ENCODE measurements around the gene TOMT.
"Not testable (repeated sequence)": the region's sequence is repeated elsewhere in the genome, so short reads cannot be mapped to it uniquely, and the experiment has no call there.

TOMT gene

GRCh38 chr11:72129381-72129780, 23.7 kb downstream of the TOMT start:
- DNase-seq: no peak

DNA sequence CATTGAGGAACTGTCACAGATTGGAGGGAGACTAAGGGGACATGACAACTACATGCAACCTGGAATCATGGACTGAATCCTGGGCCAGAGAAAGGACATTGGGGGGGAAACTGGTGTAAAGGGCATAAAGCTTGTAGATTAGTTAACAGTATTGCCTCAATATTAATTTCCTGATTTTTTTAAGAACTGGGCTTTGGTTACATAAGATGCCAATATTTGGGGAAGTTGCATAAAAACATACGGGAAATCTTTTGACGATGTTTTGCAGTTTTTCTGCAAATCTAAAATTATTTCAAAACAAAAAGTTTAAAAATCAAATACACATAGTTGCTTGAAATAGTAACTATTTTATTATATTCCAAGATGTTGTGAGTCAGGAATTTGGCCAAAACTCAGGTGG, 26.9 kb downstream of the TOMT start:
- no peak for DNase-seq

GRCh38 chr11:72135473-72135872, 29.7 kb downstream of the TOMT start, which contains the start of gene FOLR3:
TSS of gene FOLR3 (plus strand) at chr11:72135725. CDS start at chr11:72135953, 228 bp downstream.
- DNase-seq: not testable (repeated sequence)

GRCh38 chr11:72135891-72136683, 30.4 kb downstream of the TOMT start:
- no peak for DNase-seq

DNA sequence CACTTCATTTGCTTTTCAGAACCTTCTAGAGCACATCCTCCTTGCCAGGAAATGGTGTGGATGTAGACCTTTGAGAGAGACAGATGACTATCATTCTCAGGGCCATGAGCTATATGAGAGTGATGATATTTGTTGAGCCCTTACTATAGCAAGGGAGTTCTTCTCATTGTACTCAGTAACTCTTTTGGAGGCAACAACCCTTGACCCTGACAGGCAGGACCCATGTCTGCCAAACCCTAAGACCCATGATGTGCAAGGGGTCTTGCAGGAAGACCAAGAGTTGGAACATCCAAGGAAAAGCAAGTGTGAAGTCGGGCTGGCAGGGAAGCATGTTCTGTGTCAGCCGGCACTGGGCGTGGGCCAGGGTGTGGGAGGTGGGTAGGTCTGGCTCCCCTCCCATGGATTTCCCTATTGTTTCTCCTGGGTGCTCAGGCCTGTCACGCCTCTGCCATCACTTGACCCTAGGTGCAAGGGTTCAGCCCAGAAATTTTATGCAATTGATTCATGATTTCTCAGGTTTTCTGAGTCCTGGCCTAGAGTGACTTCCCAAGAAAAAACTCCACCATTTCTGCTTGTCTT, 31.0 kb downstream of the TOMT start:
- no peak for DNase-seq

- no peak for DNase-seq
Measured at GRCh38 chr11:72138821-72139390, 33.2 kb downstream of the TOMT start.

- no peak for DNase-seq
Measured at GRCh38 chr11:72139500-72139899, 33.8 kb downstream of the TOMT start.

- DNase-seq: no peak
Measured at GRCh38 chr11:72140661-72141060, 34.9 kb downstream of the TOMT start.

DNA sequence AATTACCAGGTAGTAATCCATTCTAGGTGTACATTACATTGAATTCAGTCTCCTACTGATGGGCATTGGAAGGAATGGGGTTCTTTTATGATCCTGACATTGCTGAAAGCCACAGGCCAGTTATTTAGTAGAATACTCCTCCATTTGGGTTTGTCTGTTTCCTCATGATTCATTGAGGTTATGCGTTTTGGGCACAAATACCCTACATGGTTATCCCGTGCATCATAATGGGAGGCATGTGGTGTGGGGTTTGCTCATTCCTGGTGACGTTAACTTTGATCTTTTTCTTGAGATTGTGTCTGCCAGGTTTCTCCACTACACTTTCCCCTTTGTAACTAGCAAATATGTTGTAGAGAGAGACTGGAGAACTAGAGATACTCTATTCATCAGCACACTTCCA, 35.3 kb downstream of the TOMT start:
- no peak for DNase-seq

- not testable (repeated sequence) for DNase-seq
Measured at GRCh38 chr11:72142086-72142485, 36.4 kb downstream of the TOMT start.

DNA sequence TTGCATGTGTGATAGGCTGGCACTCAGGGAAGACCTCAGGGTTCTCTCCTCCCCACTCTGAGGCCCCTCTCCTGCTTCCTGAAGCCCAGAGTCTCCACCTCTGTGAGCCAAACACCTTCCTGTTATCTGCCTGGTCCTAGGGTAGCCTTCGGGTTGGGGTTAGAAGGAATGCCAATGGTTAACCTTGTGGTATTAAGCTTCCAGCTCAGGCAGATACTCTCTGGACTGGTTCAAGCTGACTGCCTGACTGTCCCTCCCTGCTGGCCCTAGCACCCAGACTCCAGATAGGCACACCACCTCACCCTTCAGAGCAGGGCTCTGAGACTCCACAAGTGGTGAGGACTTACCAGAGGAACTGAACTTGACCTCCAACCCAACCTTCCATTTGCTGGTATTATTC, 36.8 kb downstream of the TOMT start:
- DNase-seq: not testable (repeated sequence)

DNA sequence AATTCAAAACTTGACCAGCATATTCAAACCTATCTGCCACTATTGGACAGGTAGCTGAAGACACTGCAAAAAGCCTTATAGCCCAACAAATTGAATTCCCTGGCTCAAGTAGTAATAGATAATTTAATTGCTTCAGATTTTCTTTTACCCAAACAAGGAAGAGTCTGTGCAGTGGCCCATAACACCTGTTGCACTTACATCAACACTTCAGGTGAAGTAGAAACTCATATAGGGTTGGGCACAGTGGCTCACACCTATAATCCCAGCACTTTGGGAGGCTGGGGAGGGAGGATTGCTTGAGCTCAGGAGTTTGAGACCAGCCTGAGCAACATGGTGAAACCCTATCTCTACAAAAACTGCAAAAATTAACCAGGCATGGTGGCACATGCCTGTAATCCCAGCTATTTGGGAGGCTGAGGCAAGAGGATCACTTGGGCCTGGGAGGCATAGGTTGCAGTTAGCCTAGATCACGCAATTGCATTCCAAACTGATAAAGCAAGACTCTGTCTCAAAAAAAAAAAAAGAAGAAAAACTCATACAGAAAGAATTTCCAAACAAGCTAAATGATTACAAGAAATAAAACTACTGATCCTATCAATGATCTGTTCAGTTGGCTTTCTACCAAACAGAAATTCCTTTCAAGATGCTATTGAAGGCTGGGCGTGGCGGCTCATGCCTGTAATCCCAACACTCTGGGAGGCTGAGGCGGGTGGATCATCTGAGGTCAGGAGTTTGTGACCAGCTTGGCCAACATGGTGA, 39.3 kb downstream of the TOMT start:
- no peak for DNase-seq

GRCh38 chr11:72146625-72147024, 40.9 kb downstream of the TOMT start:
- no peak for DNase-seq

DNA sequence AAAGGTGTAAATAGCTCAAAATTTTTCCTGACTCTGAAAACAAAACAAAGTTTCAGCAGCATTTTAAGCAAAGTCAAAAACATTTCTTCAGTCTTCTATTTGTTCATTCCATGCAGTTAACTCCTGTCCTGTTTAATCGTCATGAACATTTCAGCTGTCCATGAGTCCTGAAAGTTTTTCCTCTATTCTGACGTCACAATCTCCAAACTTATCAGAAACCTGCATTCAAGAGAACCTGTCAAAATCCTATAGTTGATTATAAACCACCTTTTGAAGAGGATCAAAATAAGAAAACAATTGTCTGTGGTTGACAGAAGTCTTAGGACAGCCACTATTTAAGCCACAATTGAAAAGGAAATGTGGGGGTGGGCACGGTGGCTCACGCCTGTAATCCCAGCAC, 45.2 kb downstream of the TOMT start:
- DNase-seq: no peak

- DNase-seq: not testable (repeated sequence)
Measured at GRCh38 chr11:72153874-72154273, 48.1 kb downstream of the TOMT start.

- no peak for DNase-seq
Measured at GRCh38 chr11:72154816-72155215, 49.1 kb downstream of the TOMT start.

DNA sequence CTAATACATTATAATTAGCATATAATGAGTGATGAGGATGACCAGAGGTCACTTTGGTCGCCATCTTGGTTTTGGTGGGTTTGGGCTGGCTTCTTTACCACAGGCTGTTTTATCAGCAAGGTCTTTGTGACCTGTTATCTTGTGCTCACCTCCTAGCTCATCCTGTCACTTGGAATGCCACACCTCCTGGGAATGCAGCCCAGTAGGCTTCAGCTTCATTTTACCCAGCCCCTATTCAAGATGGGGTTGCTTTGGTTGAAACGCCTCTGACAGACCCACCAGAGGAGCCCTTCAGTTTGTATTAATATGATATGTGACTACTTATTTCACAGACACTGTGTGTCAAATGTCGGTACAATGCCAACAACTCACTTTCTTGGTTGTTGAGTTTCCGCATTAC, 50.0 kb downstream of the TOMT start:
- no peak for DNase-seq

GRCh38 chr11:72157131-72157530, 51.4 kb downstream of the TOMT start:
- DNase-seq: no peak

Data from NCI-H2171 (cell line).